GM19193 (cell line): ENCODE data around the gene ARHGEF11.

ENCODE experiments used
- POLR2A ChIP-seq: IDR thresholded peaks from 4 replicates; pipeline ENCODE4 v1.6.1; 2011; ENCODE audit not compliant: insufficient read depth, insufficient read length; ENCODE audit errors: extremely low read depth

ARHGEF11 gene

DNA sequence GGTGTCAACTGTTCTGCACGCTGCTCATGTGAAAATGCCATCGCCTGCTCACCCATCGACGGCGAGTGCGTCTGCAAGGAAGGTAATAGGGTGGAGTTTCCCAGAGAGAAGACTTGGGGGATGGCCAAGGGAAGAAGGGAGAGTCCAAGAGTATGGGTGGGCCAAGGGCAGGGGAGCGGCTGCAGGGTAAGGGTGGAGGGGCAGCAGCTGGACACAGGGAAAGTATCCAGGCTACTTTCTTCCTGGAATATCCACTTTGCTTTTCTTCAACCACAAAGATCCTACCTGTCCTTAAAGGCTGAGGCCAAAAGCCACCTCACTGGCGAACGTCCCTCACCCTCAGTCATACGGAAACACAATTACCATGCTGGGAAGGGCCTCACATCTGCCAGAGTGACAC is 136.6 kb downstream of the ARHGEF11 start:
- no peak for TF ChIP-seq POLR2A

DNA sequence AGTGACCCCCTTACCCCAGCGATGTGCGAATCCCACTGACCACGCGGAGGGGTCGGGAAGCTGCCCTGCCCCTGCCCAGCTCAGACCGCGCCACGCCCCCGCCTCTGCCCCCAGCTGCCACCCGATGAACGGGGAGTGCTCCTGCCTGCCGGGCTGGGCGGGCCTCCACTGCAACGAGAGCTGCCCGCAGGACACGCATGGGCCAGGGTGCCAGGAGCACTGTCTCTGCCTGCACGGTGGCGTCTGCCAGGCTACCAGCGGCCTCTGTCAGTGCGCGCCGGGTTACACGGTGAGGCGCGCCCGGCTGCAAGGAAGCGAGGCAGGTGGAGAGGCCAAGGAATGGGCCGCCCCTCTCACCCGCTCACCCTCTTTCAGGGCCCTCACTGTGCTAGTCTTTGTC is 137.0 kb downstream of the ARHGEF11 start:
- TF ChIP-seq POLR2A: no peak

DNA sequence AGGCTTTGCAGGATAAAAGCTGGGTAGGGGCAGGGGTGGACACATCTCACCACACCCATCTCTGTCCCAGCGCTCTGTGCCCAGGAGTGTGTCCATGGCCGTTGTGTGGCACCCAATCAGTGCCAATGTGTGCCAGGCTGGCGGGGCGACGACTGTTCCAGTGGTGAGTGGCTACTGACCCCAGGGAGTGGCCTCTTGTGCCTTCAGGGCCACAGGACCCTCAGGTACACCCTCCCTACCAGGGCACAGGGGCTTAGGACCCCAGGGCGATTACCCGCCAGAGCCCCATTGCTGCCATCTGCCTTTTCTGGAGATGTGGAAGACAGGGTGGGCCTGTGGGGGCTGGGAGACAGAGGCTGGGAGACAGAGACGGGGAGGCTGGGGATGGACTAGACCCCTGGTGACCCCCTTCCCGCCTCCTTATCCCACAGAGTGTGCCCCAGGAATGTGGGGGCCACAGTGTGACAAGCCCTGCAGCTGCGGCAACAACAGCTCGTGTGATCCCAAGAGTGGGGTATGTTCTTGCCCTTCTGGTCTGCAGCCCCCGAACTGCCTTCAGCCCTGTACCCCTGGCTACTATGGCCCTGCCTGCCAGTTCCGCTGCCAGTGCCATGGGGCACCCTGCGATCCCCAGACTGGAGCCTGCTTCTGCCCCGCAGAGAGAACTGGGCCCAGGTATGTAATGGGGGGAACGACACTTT is 139.2 kb downstream of the ARHGEF11 start:
- no peak for TF ChIP-seq POLR2A

DNA sequence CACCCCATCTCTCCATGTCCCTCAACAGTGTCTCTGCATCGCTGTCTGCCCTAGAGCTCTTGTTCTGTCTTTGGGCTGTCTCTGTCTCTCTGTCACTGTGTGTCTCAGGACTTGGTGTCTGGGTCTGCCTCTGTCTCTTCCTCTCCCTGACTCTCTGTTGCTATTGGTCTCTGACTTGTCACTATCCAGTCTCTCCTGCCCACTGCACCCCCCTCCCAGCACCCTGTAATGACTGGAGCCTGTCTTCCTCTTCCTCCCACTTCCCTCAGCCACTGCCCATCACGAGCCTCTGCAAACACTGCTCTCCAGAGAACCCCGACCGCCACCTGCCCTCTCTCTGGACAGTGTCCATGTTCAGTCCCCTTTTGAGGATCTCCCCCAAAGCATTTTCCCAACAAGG is 139.9 kb downstream of the ARHGEF11 start:
- TF ChIP-seq POLR2A: no peak

DNA sequence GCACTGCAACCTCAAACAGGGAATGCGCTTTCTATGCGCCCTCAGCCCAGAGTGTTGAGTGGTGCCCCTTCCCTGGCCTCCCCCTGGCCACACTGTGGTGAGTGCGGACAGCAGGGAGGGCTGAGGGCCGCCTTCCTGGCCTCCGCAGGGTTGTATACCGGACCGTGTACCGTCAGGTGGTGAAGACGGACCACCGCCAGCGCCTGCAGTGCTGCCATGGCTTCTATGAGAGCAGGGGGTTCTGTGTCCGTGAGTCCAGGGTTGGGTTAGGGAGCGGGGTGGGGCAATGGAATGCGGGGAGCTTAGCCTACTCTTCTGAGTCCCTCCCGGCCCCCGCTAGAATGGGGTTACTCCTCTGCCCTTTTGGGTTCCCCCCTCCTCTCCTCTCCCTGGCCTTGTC is 140.4 kb downstream of the ARHGEF11 start:
- no peak for TF ChIP-seq POLR2A

DNA sequence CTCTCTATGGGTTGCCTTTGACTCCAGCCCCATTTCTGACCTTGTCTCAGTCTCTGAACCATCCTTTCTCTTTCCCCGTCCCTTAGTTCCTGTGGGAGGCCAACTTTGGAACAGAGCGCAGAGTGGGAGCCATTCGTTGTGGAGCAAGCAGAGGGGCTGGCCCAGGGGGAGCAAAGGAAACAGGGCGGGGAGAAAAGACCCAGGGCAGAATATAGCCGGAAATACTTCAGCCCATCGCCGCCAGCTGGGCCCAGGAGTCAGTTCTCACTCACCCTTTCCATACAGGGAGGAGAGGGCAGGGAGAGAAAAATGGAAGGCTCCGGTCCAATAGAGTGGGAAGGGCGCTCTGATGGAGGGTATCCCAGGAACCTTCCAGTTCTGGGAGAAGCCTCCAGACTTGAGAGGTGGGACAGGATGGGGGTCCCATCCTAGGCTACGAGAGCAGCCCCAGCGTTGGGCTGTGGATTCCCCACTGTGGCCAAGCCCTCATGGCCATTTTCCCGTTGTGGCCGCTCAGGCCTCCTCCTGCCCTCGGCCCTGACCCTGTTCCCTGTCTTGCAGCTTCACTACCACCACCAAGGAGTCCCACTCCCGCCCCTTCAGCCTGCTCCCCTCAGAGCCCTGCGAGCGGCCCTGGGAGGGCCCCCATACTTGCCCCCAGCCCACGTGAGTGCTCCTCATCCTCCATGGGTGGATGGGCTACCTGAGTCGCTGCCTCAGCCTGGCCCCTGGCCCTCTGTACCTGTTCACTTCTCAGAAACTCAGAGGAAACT is 141.2 kb downstream of the ARHGEF11 start:
- TF ChIP-seq POLR2A: no peak

GRCh38 chr1:156903328-156904091 is 142.0 kb downstream of the ARHGEF11 start:
- TF ChIP-seq POLR2A: no peak

GRCh38 chr1:156901966-156902915 is 143.3 kb downstream of the ARHGEF11 start:
- TF ChIP-seq POLR2A: no peak

GRCh38 chr1:156901590-156901900 is 144.0 kb downstream of the ARHGEF11 start:
- no peak for TF ChIP-seq POLR2A

- no peak for TF ChIP-seq POLR2A
These were observed 144.5 kb downstream of the ARHGEF11 start for GRCh38 chr1:156900896-156901589.

DNA sequence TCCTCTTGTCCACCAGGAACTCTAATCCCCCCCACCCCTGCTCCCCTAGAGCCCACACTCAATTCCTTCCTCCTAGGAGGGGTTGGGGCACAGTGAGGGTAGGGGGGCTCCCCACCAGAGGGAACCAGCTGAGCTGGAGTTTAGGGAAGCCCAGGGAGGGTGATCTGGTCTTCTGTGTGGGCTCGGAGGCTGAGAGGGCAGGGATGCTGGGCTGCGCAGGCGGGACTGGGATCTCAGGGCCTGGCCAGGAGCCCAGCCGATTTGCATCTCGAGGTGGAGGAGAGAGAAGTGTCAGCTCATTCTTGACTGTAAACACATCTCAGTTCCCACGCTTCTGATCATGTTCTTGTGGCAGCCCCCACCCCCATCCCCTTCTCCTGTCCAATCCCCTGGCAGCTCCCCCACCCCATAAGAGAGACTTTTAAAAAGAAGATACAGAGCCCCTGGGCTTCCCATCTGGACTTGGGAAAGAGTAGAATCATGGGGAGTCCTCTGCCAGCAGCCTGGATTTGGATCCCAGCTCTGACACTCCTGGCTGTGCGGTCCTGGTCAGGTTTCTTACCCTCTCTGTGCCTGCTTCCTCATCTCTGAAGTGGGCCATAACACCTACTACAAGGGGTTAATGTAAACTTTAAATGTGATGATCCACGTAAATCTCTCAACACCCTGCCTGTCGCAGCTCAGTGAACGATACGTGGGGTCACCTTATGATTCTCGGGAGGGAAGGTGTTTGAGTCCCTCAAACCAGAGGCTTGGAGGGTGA is 145.4 kb downstream of the ARHGEF11 start:
- TF ChIP-seq POLR2A: no peak

GRCh38 chr1:156898971-156899664 is 146.4 kb downstream of the ARHGEF11 start:
- no peak for TF ChIP-seq POLR2A

DNA sequence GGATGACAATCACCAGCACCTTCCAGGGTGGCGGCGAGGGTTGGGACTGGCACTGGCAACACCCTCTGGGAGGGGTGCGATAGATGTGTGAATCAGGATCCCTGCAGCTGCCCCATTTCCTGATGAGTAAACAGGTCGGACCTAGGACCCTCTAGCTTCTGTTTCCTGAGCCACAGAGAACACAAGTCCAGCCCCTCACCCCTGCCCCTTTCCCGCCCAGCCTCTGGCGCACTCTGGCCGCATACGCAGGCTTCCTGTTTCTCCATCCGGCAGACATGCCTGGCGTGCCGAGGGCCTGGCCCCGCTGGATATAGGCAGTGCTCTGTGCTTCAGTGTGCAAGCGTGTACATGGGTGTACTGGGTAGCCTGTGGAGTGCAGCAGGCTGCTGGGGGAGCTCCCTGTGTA is 147.4 kb downstream of the ARHGEF11 start:
- no peak for TF ChIP-seq POLR2A

- TF ChIP-seq POLR2A: no peak
These were observed 148.3 kb downstream of the ARHGEF11 start for GRCh38 chr1:156897078-156897825.
